Esophagus muscularis mucosa (tissue), 4 donors: ENCODE data around the gene TXNL4A. TPM values are rescaled to one million over a fixed set of nuclear protein-coding genes. Genes with fewer than 3 reads are reported as not detected.

Experiments used
- DNase-seq: peaks from one replicate; pipeline ENCODE4 v3.0.0-alpha.2; 2017; ENCODE audit errors: extremely low spot score
- H3K27ac ChIP-seq, 4 donors: fragments of 200-600 bp; sonication (generic); replicated peaks in 1 of 4; 1 replicate in 3 of 4; 2 replicates in 1 of 4; pipeline ENCODE4 v1.5.1; 2016 to 2019; ENCODE audit warnings: mild to moderate bottlenecking in 1 of 4
- H3K27me3 ChIP-seq, 4 donors: fragments of 200-600 bp; sonication (generic); one replicate each; pipeline versions ENCODE4 v1.5.1 to v1.6.0; 2016 to 2019
- H3K36me3 ChIP-seq, 4 donors: fragments of 200-600 bp; sonication (generic); one replicate each; pipeline ENCODE4 v1.5.1; 2016 to 2019
- H3K4me1 ChIP-seq, 4 donors: fragments of 200-600 bp; sonication (generic); one replicate each; pipeline ENCODE4 v1.5.1; 2016 to 2019
- H3K4me3 ChIP-seq, 4 donors: fragments of 200-600 bp; sonication (generic); 1 replicate in 2 of 4; 2 replicates in 2 of 4; pipeline ENCODE4 v1.5.1; 2016 to 2019; ENCODE audit warnings: mild to moderate bottlenecking in 4 of 4, moderate library complexity in 1 of 4
- H3K9me3 ChIP-seq, 4 donors: fragments of 200-600 bp; sonication (generic); 1 replicate in 3 of 4; 2 replicates in 1 of 4; pipeline ENCODE4 v1.5.1; 2016 to 2019
- CTCF ChIP-seq, 3 experiments: fragments of 200-600 bp in 2 of 3; fragments of 450-650 bp in 1 of 3; sonication (generic) in 2 of 3; IDR thresholded peaks; one replicate each; pipeline ENCODE4 v1.5.1; 2017 to 2019; ENCODE audit warnings: antibody characterized with exemption in 3 of 3, mild to moderate bottlenecking in 2 of 3, moderate library complexity in 1 of 3
- EP300 ChIP-seq: sonication (generic); formaldehyde crosslinking; IDR thresholded peaks from one replicate; pipeline ENCODE4 v1.6.1; 2017; ENCODE audit warnings: antibody characterized with exemption
- POLR2A ChIP-seq: fragments of 450-650 bp; IDR thresholded peaks from one replicate; pipeline ENCODE4 v1.6.1; 2017; ENCODE audit warnings: antibody characterized with exemption, moderate library complexity, mild to moderate bottlenecking, low read depth
- POLR2AphosphoS5 ChIP-seq, 2 donors: sonication (generic); formaldehyde crosslinking; IDR thresholded peaks; one replicate each; pipeline ENCODE4 v1.6.1; 2017; ENCODE audit warnings: antibody characterized with exemption in 2 of 2
- WGBS: methylation state at CpG from one replicate; pipeline ENCODE4 v1.1.5; 2018; 5-methylcytosine and 5-hydroxymethylcytosine counted together
- intact Hi-C: fragments of 100-400 bp; cut with DNase I; formaldehyde crosslinking; loops from one replicate; pipeline ENCODE4 v1.15.1; 2023
- total RNA-seq, 4 donors: library from RNA; depleted of rRNA; stranded (reverse); fragments of >200 nt; gene quantifications; one replicate each; pipeline versions ENCODE4 v1.1.0 to v1.2.1, GENCODE V29; 2016

TXNL4A gene
- total RNA-seq, 4 donors from 2014 or later, result 21.6 to 44.9 (median 38.9) TPM

- intact Hi-C loops, result no loop called here
- peaks cover 17 to 75% (median 56%) of the 10 kb centered on the region in 4 donors for H3K36me3 ChIP-seq
- WGBS, result 94% methylated on average over 3 of the region's 3 CpGs
Measured at GRCh38 chr18:79972720-79973119, 15.6 kb downstream of the TXNL4A start.

GRCh38 chr18:79971986-79972385 is 16.4 kb downstream of the TXNL4A start:
- intact Hi-C loops, result no loop called here
- DNase-seq, result no peak
- Histone ChIP-seq H3K27me3 (no peaks in the 10 kb centered on the region), H3K4me3 (no peak overlapping the region), H3K27ac (no peak overlapping the region), H3K9me3 (no peaks in the 10 kb centered on the region), H3K36me3 (peaks cover 17 to 78% (median 59%) of the 10 kb centered on the region in 4 donors), H3K4me1 (no peaks in the 10 kb centered on the region)
- TF ChIP-seq CTCF (IDR thresholded peaks at IDR 0.05) (no peak), EP300 (no peak), POLR2A (no peak), POLR2AphosphoS5 (IDR thresholded peaks at IDR 0.05) (no peak)
- WGBS, result 90% methylated on average over 9 of the region's 9 CpGs

More at GRCh38 chr18:79972720-79973119, 15.6 kb downstream of the TXNL4A start:
- H3K27me3 ChIP-seq, result no peaks in the 10 kb centered on the region
- no peak for DNase-seq
- no peak overlapping the region for H3K27ac ChIP-seq
- H3K9me3 ChIP-seq, result no peaks in the 10 kb centered on the region
- H3K4me1 ChIP-seq, result no peaks in the 10 kb centered on the region
- no peak overlapping the region for H3K4me3 ChIP-seq
- TF ChIP-seq POLR2AphosphoS5 (IDR thresholded peaks at IDR 0.05) (no peak), CTCF (IDR thresholded peaks at IDR 0.05) (no peak), POLR2A (no peak), EP300 (no peak)

- no peak for TF ChIP-seq CTCF (IDR thresholded peaks at IDR 0.05)
- TF ChIP-seq POLR2A, result no peak
- TF ChIP-seq POLR2AphosphoS5 (IDR thresholded peaks at IDR 0.05), result no peak
- TF ChIP-seq EP300, result no peak
- intact Hi-C loops, result no loop called here
- WGBS, result 93% methylated on average over 17 of the region's 17 CpGs
- Histone ChIP-seq H3K27me3 (no peaks in the 10 kb centered on the region), H3K4me1 (no peaks in the 10 kb centered on the region), H3K4me3 (no peak overlapping the region), H3K9me3 (no peaks in the 10 kb centered on the region), H3K36me3 (peaks cover 17 to 77% (median 59%) of the 10 kb centered on the region in 4 donors), H3K27ac (no peak overlapping the region)
- no peak for DNase-seq
Measured at GRCh38 chr18:79971211-79971952, 17.0 kb downstream of the TXNL4A start.

GRCh38 chr18:79970419-79971133 is 17.8 kb downstream of the TXNL4A start:
- H3K36me3 ChIP-seq, result peaks cover 17 to 69% (median 55%) of the 10 kb centered on the region in 4 donors
- H3K4me1 ChIP-seq, result peaks cover 0 to 3% (median 1%) of the 10 kb centered on the region in 4 donors
- intact Hi-C loops, result no loop called here
- DNase-seq, result no peak
- no peak for TF ChIP-seq CTCF (IDR thresholded peaks at IDR 0.05)
- TF ChIP-seq POLR2A, result no peak
- TF ChIP-seq EP300, result no peak
- no peak for TF ChIP-seq POLR2AphosphoS5 (IDR thresholded peaks at IDR 0.05)
- no peak overlapping the region for H3K27ac ChIP-seq
- H3K4me3 ChIP-seq, result no peak overlapping the region
- H3K27me3 ChIP-seq, result no peaks in the 10 kb centered on the region
- no peaks in the 10 kb centered on the region for H3K9me3 ChIP-seq
- WGBS, result 90% methylated on average over 12 of the region's 12 CpGs
